DMS 273 (cell line): ENCODE measurements around the gene ABCG2.
"Not testable (repeated sequence)": the region's sequence is repeated elsewhere in the genome, so short reads cannot be mapped to it uniquely, and the experiment has no call there.

ENCODE experiments used
- DNase-seq: peaks from one replicate; lab custom pipeline; 2025; ENCODE audit not compliant: unreplicated experiment; lab: John Stamatoyannopoulos, UW

Gene ABCG2

DNA sequence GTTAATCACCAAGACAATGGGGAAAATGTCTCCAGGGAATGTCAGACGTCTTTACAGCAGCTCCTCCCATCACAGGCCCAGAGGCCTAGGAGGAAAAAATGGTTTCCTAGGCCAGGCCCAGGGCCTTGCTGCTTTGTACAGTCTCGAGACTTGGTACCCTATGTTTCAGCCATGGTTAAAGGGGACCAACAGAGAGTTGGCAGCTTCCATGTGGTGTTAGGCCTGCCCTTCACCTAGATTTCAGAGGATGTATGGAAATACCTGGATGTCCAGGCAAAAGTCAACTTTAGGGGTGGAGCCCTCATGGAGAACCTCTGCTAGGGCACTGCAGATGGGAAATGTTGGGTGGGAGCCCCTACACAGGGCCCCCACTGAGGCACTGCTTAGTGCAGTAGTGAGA, 38.5 kb downstream of the ABCG2 start:
- no peak for DNase-seq

DNA sequence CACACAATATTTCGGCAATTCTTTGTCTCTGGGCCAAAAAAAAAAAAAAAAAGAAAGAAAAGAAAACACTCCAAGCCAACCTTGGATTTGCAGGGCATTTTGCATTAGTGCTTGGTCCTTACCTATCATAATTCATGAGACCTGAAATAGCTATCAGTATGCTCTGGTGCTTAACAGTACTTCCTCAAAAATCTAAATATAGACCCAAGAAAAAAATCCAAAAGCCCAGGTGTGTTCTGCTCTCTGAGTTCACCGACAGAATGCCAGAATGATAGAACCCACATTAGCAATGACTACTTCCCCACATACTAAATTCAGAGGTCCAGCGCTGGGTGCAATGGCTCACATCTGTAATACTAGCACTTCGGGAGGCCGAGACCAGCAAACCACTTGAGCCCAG, 42.9 kb downstream of the ABCG2 start:
- no peak for DNase-seq

DNA sequence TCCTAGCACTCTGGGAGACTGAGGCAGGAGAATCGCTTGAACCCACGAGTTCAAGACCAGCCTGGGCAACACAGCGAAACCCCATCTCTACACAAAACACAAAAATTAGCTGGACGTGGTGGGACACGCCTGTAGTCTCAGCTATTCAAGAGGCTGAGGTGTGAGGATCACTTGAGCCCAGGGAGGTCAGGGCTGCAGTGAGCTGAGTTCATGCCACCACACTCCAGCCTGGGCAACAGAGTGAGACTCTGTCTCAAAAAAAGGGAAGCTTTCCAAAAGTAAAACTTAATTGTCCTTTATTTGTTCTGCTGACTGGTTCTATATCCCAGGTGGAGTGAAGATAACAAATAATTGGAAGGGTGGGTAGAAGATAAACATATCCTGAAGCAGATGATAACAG, 45.6 kb downstream of the ABCG2 start:
- no peak for DNase-seq

DNA sequence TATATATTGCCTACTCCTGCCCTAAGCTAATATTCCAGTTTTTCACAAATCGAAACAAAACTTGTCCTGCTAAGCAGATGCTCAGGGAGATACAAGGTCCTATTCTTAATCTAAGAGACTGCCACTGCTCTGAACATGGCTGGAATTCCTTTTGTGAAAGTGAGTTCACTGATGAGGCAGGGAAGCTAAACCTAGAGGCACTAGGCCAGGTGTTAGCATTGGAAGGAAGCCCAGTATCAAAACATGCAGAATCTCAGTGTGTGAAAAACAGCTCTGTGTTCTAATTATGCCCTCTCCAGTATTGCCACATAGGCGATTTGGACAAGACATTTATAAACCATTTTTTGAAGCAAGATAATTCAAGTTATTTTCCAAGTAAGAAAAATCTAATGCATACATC, 47.6 kb downstream of the ABCG2 start:
- peak; percentile 31 for DNase-seq

DNA sequence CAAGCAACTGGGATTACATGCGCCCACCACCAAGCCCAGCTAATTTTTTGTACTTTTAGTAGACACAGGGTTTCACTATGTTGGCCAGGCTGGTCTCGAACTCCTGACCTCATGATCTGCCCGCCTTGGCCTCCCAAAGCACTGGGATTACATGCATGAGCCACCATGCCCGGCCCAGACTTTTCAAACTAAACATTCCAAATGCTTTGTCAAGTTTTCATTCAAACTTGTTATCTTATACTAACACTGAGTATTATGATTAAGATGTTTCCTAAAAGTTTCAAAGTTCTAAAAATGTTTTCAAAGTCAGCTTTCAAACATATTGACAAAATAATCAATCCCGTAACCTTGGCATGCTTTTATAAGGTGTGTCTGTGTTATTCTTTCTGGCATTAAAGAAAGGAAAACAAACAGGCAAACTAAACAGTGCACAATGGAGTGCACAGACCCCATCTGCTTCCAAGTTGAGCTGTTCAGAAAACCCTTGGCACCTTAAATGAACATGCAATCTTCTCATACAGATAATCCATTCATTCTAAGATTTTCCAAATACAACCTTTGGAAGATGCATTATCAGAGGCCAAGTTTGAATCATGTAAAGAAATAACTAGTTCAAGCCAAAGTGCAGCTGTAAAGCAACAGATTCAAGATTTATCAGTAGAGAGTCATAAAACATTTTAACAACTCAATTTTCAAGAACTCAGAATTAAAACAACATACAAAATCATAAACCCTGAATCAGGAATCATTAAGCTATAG, 49.1 kb downstream of the ABCG2 start:
- DNase-seq: peak; percentile 0

DNA sequence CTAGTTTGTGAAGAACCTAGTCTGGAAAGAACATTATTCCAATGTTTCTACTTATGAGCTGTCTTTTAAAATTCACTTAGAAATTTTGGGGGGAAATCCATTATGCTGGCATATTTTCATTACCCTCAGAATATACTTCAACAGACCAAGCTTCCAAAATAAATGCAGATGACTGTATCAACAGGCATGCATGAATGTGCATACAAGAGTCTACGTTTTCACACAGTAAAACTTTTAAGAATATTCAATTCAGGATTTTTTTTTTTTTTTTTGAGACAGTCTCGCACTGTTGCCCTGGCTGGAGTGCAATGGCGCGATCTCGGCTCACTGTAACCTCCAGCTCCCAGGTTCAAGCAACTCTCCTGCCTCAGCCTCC, 49.7 kb downstream of the ABCG2 start:
- DNase-seq: no peak

DNA sequence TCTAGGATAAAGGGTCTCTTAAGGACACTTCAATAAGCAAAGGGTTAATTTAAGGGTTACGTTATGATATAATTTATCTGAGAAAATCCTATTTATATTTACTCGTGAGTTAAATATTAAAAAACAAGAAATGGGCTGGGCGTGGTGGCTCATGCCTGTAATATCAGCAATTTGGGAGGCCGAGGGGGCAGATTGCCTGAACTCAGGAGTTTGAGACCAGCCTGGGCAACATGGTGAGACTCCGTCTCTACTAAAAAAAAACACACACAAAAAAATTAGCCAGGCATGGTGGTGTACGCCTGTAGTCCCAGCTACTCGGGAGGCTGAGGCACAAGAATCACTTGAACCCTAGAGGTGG, 50.4 kb downstream of the ABCG2 start:
- DNase-seq: not testable (repeated sequence)

DNA sequence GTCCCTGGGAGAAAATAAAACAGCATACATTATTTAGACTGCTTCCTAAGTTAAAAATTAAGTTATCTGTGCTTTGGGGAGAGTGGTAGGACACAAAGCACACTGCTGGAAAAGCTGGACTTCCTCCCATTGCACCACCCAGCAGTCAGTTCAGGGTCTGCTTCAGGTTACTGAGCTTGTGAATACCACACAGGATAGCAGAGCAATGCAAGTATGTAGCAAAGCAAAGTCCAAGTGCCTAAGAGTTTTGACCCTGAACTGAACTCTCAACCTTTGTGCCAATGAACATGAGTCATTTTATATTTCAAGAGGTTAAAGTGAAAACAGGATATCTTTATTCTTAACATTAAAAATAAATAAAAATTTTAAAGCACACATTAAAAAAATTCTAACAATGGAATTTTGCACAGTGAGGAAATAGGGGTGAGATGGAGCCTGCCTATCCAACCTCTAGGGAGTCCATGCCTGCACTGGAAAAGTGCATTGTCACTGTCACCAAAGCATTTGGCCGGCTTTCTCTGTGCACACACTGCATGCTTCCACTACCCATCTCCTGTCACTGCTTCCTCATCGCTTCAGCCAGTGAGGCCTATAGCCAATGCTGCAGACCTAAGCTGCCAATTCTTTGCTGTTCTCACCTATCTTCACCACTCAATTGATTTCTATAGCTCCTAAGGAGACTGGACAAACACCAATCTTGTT, 50.9 kb downstream of the ABCG2 start:
- no peak for DNase-seq

DNA sequence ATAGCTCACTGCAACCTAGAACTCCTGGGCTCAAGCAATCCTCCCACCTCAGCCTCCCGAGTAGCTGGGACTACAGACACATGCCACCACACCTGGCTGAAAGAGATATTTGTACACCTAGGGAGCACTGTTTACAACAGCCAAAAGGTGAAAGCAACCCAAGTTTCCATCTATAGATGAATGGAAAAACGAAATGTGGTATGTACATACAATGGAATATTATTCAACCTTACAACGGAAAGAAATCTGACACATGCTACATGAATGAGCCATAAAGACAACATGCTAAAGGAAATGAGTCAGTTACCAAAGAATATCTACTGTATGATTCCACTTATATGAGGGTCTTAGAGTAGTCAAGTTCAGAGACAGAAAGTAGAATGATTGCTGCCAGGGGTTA, 52.2 kb downstream of the ABCG2 start:
- DNase-seq: no peak

DNA sequence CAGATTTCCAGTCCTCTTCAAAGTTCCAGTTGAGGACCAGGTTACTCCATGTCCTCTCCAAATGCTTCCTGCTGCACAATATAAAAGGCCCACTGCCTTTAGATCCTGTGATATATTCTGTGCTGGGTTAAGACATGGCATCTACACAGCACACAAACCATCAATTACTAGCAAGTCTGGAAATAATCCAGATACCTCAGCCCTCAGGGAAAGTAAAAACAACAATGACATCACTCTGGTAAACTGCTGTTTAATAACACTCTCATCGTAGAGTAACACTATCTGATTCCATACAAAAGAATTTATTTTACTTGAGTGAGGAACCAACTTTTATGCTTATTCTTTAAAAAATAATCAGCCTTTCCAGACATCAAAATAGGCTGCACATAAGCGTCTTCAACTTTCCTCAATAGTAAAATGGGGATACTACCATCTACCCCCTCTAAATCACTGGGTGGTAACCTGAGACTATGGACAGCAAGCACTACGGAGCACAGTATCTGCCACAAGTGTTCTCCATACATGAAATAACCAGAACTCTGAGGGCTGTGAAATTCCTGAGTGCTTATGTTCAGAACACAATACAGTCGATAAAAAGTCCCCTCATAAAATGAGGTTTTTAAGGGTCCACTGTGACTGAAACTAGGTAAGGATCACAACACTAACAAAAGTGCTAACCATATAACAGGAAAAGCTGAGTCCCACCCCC, 53.4 kb downstream of the ABCG2 start:
- peak; percentile 14 for DNase-seq

DNA sequence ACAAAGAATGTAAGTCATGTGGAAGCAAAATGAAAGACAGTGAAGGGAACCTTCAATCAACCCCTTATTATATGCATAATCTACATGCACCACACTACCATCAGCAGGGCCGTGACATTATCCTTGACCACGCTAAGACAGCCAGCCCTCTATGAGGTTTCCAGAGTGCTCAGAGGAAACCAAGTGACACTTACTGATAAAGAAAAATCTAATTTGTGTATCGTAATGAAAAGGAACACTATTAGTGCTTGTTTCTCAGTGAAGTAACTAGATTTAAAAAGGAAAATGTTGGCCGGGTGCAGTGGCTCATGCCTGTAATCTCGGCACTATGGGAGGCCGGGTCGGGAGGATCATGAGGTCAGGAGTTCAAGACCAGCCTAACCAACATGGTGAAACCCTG, 56.4 kb downstream of the ABCG2 start:
- DNase-seq: no peak

DNA sequence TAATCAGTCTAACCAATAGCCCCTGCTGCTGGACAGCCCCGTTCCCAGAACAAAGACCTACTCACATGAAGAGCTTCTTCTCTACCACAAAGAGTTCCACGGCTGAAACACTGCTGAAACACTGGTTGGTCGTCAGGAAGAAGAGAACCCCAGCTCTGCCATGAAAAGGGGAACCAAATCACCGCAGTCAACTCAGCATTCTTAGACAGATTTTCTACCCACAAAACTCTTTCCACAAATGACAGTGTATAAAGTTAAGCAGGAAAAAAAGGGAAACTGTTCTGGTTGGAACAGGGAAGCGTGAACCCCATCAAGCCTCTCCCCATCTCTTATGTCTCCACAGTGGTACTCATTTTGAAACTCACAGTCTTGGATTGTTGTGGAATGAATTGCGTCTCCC, 57.3 kb downstream of the ABCG2 start:
- no peak for DNase-seq

DNA sequence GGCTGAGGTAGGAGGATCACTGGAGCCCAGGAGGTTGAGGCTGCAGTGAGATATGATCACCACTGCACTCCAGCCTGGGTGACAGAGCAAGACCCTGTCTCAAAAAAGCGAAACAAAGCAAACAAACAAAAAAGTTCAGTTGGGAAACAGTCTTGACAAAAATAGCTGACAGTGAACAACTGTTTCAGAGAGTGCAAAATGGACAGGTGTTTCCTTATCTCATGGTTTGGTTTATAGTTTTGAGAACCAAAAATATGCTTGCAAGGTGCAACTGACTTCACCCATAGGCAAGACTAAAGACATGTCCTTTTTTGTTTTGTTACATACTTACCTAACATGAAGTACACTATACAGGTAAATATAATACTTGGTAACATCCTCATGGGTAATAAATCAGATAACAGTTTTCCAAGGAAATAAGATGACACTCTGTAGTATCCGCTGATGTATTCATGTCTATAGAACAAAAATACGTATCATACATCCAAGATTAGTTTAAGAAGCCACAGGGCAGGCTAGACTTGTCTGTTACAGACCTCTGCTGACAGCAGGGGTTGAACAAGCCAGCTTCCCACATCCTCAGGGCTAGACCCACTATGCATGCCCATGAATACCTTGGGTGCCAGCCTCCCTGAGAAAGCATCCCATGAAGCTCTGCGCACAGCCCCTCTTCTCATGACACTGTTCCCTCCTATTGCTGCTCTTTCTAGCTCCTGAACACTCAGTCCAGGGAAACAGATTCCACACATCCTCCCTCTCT, 59.3 kb downstream of the ABCG2 start:
- DNase-seq: no peak

DNA sequence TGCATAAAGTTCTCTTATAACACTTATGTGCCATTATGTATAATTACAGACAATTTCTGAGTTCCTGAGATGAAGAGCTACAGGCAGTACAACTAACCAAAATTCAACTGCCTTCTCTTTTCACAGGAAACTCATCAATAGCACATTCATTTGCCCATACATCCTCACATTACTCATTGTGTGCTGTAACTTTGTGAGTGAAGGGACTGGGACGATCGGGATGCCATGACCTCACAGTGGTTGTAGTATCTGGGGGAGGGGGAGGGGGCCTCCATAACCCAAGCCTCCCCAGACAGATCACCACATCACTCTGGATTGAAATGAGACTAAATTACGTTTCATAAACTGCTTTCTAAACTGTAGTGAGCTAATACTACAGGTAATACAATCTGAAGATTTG, 60.7 kb downstream of the ABCG2 start:
- DNase-seq: no peak

DNA sequence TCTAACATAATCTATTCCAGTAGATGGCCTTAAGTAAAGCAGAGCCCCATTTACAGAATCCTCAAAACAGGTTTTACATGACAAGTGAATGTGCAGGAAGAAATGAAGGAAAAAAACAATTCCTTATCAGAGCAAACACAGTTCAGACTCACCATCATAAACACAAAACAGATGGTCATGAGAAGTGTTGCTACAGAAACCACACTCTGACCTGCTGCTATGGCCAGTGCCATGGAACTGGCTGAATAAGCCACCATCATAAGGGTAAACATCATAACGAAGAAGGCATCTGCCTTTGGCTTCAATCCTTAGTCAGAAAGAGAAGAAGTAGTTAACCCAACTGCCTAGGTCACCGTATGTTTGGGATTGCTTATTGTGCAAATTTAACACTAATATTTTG, 61.1 kb downstream of the ABCG2 start:
- DNase-seq: peak; percentile 27

DNA sequence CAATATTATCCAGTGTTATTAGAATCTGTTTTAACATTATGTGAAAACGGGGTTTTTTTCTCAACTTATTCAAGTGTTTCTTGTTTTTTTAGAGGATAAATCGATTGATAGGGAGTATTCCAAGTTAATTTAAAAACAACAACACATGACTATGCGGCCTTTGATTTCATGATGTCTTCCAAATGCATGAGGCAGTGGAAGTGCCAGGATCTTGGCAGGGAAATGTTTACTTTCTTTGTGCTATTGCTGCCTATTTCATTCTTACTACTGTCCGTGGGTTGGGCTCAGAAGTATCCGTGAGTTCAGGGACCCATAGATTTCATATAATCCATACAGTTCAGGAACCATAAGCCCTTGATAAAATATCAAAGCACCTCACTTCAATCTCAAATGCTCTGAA, 64.6 kb downstream of the ABCG2 start:
- no peak for DNase-seq

DNA sequence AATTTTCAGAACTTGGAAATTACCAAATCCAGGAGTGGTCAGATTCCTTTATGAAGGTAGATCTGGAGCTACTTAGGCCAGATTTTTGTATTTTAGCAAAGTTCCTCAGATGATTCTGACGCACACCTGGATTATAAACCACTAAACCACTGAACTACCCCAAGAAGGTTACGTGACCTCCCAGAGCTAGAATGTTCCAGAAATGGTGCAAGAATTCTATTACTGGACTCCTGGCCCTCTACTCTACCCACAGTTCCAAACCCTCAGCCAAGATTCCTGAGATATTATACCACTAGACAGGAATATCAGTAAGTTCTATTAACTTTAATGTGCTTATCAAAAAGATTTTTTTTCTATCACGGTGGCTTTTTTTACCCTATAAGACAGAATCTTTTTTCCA, 67.1 kb downstream of the ABCG2 start:
- no peak for DNase-seq

DNA sequence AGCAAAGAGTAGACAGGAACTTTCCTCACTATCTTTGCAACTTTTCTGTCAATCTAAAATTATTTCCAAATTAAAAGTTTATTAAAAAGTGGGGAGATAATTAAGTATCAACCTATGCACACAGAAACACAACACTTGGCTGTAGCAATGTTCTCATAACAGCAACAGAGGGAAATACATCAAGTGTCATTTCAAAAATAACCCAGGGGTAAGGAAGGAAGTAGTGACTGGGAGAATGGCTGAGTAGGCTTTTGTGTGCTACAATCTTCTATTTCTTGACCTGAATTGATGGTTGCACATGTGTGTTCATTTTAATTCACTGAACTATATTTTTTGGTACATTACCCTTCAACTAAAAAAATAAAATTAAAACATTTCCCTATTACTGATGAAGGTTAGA, 67.5 kb downstream of the ABCG2 start:
- DNase-seq: no peak

DNA sequence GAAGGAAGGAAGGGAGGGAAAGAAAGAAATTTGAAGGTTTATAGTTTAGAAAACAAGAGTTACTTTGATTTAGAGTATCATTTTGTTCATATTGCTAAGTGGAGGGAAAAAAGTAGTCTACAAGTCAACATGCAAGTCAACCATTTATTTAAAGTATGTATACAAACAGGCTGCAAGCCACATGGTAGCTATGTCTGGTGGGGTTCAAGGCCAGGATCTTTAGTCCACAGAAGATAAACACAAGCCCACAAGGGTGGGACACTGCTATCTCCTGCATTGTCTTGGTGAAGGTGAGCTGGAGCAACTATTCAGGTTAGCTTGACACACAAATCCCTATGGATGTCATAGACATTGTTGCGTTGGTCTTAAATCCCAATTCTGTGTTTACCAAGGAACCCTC, 71.4 kb downstream of the ABCG2 start:
- DNase-seq: no peak

DNA sequence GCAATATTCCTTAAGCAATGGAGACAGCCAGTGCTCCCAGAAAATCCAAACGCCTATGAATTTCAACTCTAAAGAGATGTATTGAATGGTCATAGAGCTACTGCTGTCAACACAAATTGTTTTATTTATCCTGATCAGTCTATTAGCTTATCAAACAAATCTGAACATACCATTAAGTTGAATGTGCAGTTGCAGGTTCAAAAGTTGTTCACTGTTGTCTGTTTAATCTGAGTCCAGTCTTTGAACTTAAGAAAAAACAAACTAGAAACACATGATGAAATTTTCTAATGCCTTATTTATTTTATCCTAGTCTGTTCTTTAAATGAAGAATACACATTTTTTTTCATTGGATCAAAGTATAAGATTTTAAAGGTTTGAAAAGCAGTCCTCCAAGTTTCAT, 77.8 kb downstream of the ABCG2 start:
- no peak for DNase-seq

DNA sequence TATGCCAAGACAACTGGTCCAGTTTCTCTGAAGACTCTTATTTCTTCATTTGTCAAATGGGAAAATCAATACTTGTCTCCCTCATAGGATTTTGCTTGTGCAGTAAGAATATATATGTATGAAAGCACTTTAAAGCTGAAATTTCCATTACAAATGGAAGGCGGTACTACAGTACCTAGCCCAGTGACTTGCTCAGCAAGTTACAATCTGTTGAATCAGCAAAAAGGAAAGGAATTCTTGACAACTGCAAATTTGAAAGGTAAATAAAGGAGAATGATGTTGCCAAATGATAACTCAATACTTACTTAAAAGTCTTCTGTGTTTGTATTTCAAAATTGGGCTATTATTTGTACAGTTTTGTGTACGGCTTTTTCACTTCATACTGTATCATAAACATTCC, 79.9 kb downstream of the ABCG2 start:
- DNase-seq: no peak
